GM18907 (cell line): Measurements from ENCODE around the gene NKX2-8.

Experiments used
- ATAC-seq: cut with Tn5 transposase; IDR thresholded peaks from one replicate; pipeline ENCODE4 v1.9.1; 2021; ENCODE audit warnings: mild to moderate bottlenecking, moderate library complexity; ENCODE audit not compliant: unreplicated experiment

Gene NKX2-8

DNA sequence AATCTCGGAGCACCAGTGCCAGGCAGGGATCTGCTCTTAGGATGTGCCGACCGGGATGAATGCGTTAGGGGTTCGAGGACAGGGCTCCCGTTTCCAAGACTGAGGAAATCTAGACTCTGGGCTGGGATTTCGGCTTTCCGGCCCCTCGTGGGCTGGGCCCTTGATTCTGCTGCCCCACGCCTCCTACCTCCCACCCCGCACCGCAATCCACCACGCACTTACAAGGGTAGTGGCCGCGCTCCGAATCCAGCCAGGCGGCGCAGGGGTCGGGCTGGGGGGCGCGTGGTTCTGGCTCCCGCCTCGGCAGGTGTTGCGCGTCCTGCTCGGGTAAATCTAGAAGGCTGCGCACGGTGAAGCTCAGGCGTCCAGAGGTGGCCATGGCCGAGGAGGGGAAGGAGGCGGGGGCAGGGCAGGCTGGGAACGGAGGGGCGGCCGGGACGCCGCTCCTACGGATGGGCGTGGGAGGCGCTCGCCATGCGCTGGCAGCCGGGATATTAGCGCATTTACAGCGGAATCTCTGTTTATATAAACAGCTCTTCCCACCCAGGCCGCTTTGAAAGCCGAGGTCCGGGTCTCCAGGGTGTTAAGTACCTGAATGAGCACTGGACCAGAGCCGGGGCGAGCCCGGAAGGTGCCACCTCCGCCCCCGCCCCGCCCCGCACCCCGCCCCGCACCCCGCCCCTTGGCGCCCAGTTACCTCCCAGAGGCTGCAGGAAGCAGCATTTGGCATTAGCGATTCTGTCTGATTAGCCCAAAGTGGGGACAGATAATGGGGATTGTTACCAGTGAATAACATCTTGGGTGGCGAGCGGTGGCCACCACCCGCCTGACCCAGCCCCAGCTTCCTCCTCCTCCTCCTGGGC, at the start of gene NKX2-8:
Gene NKX2-8 (minus strand): TSS at position 604 of the 863 bp plus-strand sequence. CDS start 225 bp downstream, at position 379.
- no peak for ATAC-seq

DNA sequence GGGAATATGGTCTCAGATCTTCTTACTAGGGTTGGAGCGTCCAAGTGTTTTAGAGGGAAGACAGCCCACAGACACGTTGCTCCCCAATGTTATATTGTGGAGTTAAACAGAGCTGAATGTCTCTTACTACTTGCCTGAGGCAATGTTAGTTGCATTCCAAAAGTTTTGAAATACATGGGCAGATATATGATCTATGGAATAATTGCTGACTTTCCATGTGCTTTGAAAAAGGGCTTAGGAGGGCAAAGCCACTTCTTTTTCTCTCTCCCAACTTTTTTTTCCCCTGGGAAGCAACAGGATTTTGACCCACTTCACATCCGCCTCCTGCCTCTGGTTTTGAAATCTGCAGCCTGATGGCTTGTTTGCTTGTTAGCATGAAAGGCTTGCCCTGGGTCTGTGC, 45.6 kb upstream of the NKX2-8 start:
- no peak for ATAC-seq

DNA sequence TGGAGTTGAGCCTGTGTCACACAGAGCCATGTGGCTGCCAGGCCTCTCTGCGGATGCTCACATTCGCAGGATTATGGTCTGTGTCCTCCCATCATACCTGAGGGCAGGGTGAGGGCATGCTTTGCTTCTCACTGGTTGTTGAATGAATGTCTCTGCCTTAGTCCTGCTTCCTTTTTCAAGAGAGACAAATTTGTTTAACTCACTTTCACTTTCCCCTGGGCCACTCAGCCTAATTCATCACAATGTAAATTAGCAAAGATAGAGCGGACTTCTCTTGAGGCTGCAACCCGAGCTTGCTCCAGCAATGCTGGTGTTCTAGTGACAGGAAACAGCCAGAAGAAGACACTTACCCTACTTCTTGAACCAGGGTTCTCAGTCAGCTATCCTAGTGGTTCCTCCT, 43.7 kb upstream of the NKX2-8 start:
- ATAC-seq: no peak

DNA sequence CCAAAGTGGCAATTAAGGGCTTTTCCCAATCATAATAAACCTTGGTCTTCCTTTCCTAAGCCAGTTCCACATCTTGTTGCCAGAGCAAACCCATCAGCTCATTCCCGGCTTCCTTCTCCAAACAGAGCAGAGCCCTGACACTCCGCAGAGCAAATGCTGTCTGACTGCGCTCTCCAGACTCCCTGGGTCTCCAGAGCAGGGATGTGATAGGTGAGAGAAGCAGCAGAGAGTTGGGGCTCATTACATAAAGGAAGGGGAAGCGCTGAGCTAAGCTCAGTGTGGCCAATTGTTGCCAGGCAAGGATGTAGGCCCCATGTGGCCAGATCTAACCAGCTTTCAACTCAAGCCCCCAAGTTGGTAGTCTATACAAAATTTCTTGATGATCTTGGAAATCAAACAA, 43.0 kb upstream of the NKX2-8 start:
- no peak for ATAC-seq

DNA sequence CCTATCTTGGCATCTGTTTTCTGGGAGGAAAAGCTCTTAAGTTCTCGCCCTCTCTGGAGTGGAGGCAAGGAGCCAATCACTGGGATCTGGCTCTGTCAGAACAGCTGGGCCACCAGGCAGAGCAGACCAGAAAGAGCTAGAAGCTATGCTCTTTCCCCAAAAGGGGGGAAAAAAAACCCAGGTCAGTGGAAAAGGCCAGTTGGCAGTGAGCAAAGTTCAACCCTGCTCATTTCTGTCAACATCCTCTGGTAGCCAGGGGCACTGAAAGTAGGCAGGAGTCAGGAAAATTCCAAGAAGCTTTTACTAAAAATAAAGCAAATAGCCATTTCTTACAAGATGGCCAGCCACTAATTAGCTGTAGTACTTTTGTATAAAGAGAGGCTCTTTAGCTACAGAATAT, 42.6 kb upstream of the NKX2-8 start:
- no peak for ATAC-seq

DNA sequence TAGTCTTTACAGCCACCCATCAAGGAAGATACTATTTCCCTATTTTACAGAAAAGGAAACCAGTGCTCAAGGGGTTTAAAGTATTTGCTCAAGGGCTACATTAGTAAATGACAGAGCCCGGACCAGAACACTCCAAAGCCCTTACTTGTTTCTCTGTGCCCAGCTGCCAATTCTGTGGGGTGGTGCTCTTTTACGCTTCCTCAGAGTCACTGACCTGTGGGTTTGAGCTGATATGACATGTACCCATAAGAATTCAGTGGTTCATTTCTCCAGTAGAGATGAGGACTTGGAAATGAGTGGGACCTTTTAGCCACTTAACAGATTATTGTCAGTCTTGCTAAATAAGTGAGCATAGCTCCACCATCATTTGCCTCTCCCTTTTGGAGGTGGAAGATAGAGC, 37.4 kb upstream of the NKX2-8 start:
- ATAC-seq: no peak

DNA sequence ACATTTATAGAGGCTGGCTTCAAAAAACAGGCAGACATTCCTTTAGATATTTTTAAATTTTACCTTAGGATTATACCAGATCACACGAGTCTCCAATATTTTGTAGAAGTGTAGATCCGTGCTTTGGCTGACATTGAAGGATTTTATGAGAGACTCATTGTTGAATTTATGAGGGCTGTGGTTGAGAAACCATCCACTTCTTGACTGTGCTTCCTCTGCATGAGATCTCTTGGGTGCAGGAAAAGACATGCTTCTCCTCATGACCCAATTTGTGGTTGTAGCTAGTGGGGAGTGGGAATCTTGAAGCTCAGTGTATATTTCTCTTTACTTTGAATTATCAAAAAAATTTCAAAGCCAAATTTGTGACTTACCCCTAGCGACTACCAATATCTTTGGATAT, 36.7 kb upstream of the NKX2-8 start:
- ATAC-seq: no peak

DNA sequence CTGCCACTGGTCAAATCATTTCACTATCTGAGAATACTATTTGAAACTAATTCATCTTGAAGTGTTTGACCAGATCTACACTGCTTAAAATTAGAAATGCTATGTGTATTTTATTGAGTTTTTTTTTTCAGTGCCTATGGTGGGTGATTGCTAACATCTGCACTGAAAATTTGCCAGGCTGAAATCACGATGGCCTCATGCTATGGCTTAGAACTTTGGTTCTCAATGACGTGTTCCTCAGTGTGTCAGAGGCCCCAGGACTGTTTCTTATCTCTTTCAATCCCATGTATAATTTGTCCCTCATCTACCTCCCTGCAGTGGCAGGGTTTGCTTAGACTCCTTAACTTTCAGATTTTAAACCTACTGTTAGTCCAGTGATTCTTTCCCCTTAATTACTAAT, 36.2 kb upstream of the NKX2-8 start:
- ATAC-seq: no peak

DNA sequence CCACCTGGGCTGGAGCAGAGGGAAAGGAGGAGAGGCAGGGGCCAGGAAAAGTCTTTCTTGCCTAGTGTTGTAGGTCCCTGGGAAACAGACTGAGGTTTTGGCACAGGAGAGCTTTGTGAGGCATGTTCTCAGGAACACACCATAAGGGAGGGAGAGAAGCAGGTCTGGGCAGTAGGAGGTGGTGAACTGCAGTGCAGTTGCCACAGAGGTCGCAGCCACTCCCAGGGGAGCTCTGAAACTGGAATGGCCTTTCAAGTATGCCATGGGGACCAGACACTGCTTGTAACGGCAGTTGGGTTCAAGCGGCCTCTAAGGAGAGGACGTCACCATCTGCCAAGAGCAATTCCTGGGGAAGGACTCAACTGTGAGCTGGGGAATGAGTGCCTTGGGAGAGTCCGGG, 35.4 kb upstream of the NKX2-8 start:
- ATAC-seq: no peak

DNA sequence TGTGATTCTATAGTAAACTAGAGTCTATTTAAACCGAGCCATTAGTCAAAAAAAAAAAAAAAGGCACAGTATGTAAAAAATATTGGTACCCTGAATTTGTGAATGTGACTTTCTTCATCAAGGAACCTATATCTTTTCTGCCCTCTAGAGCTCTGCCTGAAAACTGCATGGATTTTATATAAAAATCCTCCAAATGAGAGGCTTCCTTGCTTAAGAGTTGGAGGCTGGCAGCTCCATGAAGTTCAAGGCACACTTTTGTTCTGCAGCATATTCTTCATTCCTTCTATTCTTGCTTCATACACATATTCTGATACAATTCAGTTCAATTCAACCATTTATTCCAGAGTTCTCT, 23.1 kb upstream of the NKX2-8 start:
- ATAC-seq: no peak

DNA sequence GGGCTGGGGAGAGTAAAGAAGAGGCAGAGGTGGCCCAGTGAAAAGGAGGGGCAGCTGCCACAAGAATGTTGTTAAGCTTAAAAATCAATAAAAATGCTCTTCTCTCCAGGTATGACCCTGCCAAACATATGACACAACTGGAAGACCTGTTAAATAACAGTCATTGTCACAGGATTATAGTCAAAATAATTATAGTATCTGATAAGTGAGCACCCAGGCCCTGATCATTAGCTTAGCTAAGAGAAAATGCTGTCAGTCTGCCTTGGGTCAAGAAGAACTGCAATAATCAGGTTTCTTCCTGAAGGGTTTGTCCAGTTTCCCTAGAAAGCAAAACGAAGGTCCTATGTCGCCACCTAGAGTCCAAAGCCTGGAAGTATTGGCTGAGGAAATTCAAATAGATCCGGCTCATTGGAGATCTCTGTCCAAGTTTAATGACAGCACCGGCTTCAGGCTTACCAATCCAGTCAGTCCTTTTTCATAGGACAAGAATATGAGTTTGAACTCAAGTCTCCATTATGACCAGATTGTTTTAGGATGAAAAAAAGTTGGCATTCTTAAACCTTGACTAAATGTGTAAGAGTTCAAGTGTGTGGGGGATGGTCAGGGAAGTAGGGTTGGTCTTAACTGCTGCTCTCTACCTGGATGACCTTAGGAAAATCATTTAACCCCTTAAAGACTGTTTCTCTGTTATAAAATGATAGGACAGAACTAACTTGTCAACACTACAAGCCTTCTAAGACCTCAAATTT, 22.5 kb upstream of the NKX2-8 start:
- peak; percentile 87 for ATAC-seq

DNA sequence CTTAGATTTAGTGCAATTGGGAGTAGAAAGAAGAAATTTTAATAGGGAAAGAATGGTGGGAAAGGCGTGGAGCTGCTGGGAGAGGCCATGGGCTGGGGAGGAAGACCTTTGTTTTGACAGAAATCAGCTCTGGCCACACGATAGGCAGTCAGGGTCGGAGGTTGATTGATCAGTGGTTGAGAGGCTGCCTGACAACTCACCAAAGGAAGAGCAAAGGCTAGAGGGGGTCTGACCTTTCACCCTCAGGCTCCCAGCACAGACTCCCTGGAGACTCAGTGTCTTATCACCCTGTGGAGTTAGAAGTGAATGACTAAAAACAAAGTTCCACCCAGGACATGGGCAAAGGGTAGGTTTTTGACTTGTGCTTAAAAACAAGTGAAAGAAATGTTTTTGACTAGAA, 18.0 kb upstream of the NKX2-8 start:
- no peak for ATAC-seq

DNA sequence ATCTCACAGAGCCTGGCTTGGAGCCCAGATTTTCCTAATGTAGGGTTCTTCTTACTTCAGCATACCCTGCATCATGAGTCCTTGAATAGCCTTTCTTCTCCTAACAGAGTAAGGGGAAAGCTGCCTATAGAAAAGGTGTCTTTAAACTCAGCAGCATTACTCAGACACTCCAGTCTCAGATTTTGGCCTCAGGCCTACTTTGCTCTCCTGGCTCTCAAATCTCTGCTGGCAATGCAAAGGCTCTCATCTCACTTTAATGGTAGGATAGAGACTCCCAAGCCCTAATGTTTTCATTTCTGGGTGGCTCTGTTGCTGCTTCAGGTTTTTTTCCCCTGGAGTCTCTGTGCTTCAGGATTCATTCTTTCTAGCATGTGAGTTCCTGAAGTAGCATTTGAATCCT, 9.1 kb upstream of the NKX2-8 start:
- ATAC-seq: no peak

DNA sequence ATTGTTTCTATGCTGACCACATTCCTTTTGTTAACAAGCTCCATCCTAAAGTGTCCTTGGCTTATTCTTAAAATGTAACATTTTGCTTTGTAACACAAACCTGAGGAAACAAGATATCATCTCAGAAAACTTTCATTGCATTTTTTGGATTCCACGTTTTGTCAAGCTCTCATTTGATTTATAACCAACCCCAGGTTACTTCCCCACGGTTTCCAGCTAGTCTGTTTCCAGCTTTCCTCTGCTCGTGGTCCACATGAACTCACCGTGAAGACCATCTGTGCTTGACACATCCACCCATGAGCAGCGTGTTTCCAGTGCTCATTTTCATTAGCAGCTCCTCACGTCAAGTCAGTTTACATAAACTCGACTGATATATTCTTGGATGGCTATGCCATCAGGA, 6.4 kb upstream of the NKX2-8 start:
- ATAC-seq: no peak

DNA sequence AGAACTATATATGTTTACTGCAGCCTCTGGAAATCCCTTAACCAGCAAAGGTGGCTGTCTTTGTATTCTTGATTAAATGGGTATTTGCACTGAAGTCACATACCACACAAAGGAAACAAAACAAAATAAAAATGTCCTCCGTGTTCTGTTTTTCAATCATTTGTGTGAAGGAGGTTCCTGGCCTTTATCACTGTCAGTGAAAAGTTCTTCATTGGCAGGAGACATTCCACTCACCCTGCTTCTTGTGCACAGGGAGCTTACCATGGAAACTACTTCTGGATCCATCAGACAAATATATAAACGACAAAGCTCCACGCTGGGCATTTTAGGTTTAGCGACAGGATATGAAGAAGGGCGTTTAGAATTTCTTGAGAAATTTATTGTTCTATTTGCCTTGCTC, 5.7 kb upstream of the NKX2-8 start:
- no peak for ATAC-seq

DNA sequence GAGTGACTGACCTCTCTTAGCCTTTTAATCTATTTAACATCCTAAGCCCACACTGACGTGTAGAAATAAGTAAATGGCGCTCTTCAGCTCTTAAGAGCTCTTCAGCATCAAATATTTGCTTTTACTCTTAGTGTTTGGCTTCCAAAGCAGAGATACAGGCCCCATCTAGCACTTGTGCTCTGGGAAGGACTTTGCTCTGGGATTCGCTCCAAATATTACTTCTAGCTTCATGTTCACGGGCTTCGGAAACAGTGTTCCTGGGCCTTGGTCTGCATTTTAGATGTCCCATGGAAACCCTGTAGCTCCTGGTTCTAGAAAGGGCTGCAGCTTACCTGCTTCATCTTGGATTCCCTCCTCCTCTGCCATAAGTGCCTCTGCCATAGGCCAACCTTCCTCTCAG, 2.7 kb upstream of the NKX2-8 start:
- no peak for ATAC-seq

DNA sequence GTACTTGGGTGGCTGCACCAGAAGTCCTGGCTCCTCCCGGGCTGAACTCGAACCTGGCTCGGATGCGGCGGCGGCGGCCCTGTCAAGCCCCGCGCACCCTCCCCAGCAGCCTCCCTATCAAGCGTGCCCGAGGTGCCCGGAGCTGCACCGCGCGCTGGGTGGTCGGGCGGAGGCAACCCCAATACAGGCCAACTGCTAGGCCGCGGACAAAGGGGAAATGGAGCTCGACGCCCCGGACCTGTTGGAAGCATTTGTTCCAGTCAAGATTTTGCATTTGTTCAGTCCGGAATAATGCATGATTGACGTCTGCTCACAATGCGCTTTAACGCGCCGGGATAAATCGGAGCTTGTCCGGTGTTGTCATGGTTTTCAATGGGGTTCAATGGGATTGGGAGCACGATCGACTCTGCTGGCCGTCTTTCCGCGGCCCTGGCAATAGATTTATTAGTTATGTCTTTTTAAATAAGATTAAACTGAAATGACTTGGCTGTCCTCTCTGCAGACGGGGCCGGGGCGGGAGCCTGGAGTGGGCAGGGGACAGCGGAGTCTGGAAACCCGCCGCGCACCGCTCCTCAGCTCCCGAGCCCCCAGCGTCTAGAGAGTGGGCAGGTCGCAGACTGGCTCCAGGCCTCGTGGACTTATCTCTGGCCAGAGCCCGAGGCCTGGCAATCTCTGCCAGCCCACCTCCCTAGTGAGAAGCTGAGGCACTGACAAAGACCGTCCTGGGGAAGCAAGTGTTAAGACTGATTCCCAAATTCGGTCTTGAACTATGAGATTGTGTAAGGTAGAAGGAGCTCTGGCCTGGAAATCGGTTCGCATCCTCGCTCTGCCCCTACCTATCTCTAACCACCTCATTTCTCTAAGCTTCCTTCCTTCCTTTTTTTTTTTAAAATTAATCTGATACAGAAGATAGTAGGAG, 1.7 kb upstream of the NKX2-8 start:
- ATAC-seq: no peak

DNA sequence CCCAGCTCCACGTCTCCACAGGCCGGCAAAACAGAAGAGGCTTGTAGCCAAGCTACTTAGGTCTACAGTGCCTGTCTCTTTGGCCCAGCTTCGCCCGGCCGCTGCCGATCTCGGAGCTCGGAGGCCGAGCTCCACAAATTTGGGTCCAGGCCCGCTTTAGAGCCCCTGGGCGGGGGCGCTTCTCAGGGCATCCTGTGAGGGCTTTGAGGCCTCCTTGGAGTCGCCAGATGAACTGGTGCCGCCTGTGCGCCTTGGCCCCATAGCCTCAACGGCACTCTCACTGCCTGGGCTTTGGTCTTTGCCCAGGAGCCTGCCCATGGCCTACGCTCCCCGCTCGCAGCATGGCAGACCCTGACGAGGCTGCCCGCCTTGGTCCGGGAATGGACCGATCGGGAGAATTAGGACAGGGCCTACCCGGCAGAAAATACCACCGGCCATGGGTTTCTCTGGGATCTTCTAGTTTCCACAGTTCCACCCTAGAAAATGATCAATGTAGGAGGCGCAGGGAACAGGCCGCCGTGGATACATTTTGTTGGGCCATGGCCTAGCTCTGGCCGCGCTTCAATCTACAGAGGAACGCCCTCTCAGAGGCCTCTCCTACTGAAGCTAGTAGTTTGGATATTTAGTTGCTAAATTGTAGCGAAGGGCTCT, 953 bp upstream of the NKX2-8 start:
- ATAC-seq: no peak

DNA sequence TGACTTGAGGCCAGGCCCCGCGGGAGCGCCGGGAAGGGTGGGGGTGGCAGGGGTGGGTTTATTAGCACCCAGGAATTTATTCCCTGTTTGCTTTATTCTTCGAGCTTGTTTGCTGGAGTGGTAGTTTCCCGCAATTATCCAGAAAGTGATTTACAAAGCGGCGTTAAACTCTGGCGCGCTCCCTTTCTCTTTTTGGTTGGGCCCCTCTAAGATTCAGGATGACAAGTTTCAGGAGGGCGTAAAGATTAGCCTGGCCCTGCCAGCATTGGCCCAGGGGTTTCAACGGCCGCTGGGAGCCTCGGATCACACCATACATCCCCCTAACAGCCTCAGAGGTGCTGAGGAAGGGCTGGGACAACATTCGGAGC, 444 bp upstream of the NKX2-8 start:
- ATAC-seq: no peak

DNA sequence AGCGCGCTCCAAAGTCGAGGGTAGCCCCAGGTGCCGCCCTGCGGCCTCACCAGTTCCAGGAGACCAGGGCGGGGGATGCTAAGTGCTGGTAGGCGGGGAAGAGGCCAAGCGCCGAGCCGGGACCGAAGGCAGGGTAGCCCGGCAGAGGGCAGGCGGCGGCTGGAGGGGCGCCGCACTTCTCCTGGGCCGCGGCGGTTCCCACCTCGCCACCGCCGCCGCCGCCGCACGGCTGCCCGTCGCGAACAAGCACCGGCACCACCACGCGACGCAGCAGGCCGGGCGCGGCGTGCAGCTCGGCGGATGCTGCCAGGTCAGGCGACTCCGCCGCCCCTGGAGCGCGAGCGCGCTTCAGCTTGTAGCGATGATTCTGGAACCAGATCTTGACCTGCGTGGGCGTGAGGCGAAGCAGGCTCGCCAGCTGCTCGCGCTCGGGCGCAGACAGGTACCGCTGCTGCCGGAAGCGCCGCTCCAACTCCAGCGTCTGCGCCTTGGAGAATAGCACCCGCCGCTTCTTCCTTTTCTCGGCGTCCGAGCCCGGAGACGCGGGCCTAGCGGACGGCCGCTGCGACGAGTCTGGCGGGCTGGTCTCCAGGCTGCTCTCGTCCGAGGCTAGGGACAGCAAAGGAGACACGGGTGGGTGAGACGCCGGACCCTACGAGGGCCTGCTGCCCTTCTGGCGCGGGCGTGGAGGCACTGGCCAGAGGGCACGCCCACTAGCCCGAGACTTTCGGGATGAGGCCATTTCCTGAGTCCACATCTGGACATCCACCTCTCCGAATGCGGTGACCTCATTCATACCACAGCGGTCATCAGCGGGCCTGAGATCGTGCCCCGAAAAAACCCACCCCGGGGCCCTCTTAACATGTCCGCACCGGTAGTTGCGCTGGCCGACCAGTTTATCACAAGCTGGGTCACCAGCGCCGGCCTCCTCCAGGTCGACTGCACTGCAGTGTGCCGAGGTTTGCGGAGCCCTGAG, 1.3 kb downstream of the NKX2-8 start:
- ATAC-seq: no peak
